Endothelial cell of coronary artery (primary cell): ENCODE results near the gene CYP4V2. TPM values are rescaled to one million over a fixed set of nuclear protein-coding genes. Genes with fewer than 3 reads are reported as not detected.

Experiments
- total RNA-seq: library from RNA; depleted of rRNA; stranded (reverse); fragments of >200 nt; gene quantifications from 2 replicates; pipeline ENCODE4 v1.2.3, GENCODE V29; 2014

The CYP4V2 gene
- 1.3 and 5.2 TPM in 2 replicates for total RNA-seq

DNA sequence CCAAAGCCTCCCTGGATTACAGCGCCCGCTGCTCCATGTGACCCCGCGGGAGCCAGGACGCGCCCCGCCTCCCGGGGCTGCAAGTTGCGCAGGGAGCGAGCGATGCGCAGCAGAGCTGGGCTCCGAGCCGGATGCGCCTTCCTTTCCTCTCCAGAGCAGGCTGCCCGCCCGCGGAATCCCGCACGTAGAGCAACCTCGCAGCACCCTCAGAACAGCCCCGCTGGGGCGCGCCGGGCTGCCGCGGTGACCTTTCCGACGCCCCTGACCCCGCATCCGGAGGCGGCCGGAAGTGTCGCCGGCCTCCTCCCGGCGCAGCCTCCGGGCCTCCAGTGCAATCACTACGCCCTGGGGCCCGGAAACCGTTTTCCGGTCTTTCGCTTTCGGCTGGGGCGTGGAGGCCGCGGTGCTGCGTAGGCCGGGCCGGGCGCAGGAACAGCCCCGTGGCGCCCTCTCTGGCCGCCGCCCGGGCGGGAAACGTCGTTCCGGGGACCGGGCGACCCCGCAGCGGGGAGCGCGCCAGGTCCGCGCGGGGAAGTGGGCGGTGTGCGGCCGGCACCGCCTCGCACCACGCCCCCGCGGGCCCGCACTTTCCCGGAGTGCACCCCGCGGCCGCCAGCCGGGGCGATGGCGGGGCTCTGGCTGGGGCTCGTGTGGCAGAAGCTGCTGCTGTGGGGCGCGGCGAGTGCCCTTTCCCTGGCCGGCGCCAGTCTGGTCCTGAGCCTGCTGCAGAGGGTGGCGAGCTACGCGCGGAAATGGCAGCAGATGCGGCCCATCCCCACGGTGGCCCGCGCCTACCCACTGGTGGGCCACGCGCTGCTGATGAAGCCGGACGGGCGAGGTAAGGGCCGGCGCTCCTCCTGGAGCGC is at the start of gene CYP4V2:
TSS of gene CYP4V2 (plus strand) at position 368 of the 866 bp plus-strand sequence. CDS start at position 625, 257 bp downstream.

DNA sequence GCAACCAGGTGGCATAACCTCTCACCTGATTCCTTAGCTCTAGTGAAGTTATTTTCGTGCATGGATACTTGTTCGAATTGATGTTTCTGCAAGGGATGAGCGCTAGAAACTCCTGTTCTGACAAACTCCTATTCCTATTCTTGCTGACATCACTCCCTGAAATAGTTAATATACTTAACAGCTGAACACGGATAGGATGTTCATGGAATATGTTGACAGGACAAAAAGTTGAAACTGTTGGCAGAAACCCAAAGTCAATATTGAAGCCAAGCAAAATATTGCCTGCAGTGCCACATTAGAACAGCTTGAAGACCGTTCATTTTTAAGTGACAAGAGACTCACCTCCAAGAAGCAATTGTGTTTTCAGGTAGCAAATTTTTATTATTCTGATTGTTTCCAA is 35.9 kb downstream of the CYP4V2 start, which contains the start of gene KLKB1:
TSS of gene KLKB1 (plus strand) at position 287 of the 400 bp plus-strand sequence. CDS start 689 bp downstream, outside the sequence.

Other genes starting within 250 kb of the CYP4V2 start
- gene TLR3, start 122.4 kb upstream of the CYP4V2 start, total RNA-seq: 0.72 and 2.2 TPM in 2 replicates
- gene FAM149A, start 86.9 kb upstream of the CYP4V2 start, total RNA-seq: 0.18 and 0.47 TPM in 2 replicates
- not detected in 2 replicates for gene KLKB1, start 35.9 kb downstream of the CYP4V2 start, total RNA-seq
- not detected in 2 replicates for gene F11, start 74.6 kb downstream of the CYP4V2 start, total RNA-seq